H9 (cell line): Measurements from ENCODE around the gene ENPP6. TPM values are rescaled to one million over a fixed set of nuclear protein-coding genes. Genes with fewer than 3 reads are reported as not detected.

Source experiments
- DNase-seq: peaks from one replicate; pipeline ENCODE4 v3.0.0-alpha.2; 2017
- H2AFZ ChIP-seq: one replicate; pipeline ENCODE4 v1.6.1; 2013; ENCODE audit warnings: mild to moderate bottlenecking, low read length, control low read depth, moderate library complexity
- H2AK5ac ChIP-seq: 2 replicates; pipeline ENCODE4 v1.6.1; 2013; ENCODE audit warnings: low read length, control low read depth, mixed read lengths; ENCODE audit not compliant: insufficient read length
- H2BK120ac ChIP-seq: one replicate; pipeline ENCODE4 v1.6.1; 2013; ENCODE audit warnings: low read depth, mild to moderate bottlenecking, low read length, control low read depth, inconsistent platforms; ENCODE audit not compliant: poor library complexity, severe bottlenecking
- H2BK12ac ChIP-seq: 2 replicates; pipeline ENCODE4 v1.6.1; 2013; ENCODE audit warnings: low read length, control low read depth, mixed read lengths, low read depth; ENCODE audit not compliant: insufficient read length
- H2BK15ac ChIP-seq: 2 replicates; pipeline ENCODE4 v1.6.1; 2013; ENCODE audit warnings: low read depth, low read length, control low read depth
- H2BK20ac ChIP-seq: one replicate; pipeline ENCODE4 v1.6.1; 2013; ENCODE audit warnings: low read depth, mild to moderate bottlenecking, low read length, control low read depth, inconsistent platforms; ENCODE audit not compliant: poor library complexity, severe bottlenecking
- H2BK5ac ChIP-seq: 2 replicates; pipeline ENCODE4 v1.6.1; 2013; ENCODE audit warnings: low read length, control low read depth, mixed read lengths; ENCODE audit not compliant: insufficient read length
- H3K14ac ChIP-seq: 2 replicates; pipeline ENCODE4 v1.6.1; 2013; ENCODE audit warnings: low read length, control low read depth; ENCODE audit not compliant: insufficient read depth
- H3K18ac ChIP-seq: 2 replicates; pipeline ENCODE4 v1.6.1; 2013; ENCODE audit warnings: low read depth, mild to moderate bottlenecking, mixed read lengths, low read length, control low read depth; ENCODE audit not compliant: insufficient read length
- H3K23ac ChIP-seq: 2 replicates; pipeline ENCODE4 v1.6.1; 2013; ENCODE audit warnings: low read length, control low read depth, mixed read lengths, low read depth; ENCODE audit not compliant: insufficient read length
- H3K23me2 ChIP-seq: 2 replicates; pipeline ENCODE4 v1.6.1; 2013; ENCODE audit warnings: low read depth, mild to moderate bottlenecking, mixed read lengths, low read length, control low read depth; ENCODE audit not compliant: insufficient read length, poor library complexity, severe bottlenecking
- H3K27ac ChIP-seq: 2 replicates; pipeline ENCODE4 v1.5.1; 2013; ENCODE audit warnings: low read length, control low read depth, mixed read lengths, low read depth; ENCODE audit not compliant: insufficient read length
- H3K27me3 ChIP-seq: 2 replicates; pipeline ENCODE4 v1.6.1; 2013; ENCODE audit warnings: low read length, control low read depth, inconsistent platforms; ENCODE audit not compliant: insufficient read depth
- H3K4ac ChIP-seq: 2 replicates; pipeline ENCODE4 v1.6.1; 2013; ENCODE audit warnings: low read depth, mild to moderate bottlenecking, control low read depth, inconsistent platforms, low read length, moderate library complexity
- H3K4me1 ChIP-seq: 2 replicates; pipeline ENCODE4 v1.6.1; 2013; ENCODE audit warnings: low read length, control low read depth, inconsistent platforms; ENCODE audit not compliant: insufficient read depth
- H3K4me2 ChIP-seq: 2 replicates; pipeline ENCODE4 v1.6.1; 2013; ENCODE audit warnings: low read length, control low read depth, mixed read lengths; ENCODE audit not compliant: insufficient read length, insufficient read depth
- H3K56ac ChIP-seq: 2 replicates; pipeline ENCODE4 v1.6.1; 2013; ENCODE audit warnings: low read depth, mild to moderate bottlenecking, mixed read lengths, low read length, control low read depth; ENCODE audit not compliant: insufficient read length
- H3K79me1 ChIP-seq: 2 replicates; pipeline ENCODE4 v1.6.1; 2013; ENCODE audit warnings: low read depth, mild to moderate bottlenecking, moderate library complexity, low read length, control low read depth, inconsistent platforms; ENCODE audit not compliant: insufficient read depth, poor library complexity, severe bottlenecking
- H3K79me2 ChIP-seq: 2 replicates; pipeline ENCODE4 v1.6.1; 2013; ENCODE audit warnings: low read length, control low read depth, inconsistent platforms; ENCODE audit not compliant: insufficient read depth
- H3K9ac ChIP-seq: 2 replicates; pipeline ENCODE4 v1.6.1; 2013; ENCODE audit warnings: low read length, control low read depth, mixed read lengths; ENCODE audit not compliant: insufficient read length; ENCODE audit errors: extremely low read depth
- H3K9me3 ChIP-seq: one replicate; pipeline ENCODE4 v1.6.1; 2013; ENCODE audit warnings: low read depth, low read length, inconsistent platforms; ENCODE audit not compliant: control insufficient read depth
- H3T11ph ChIP-seq: one replicate; pipeline ENCODE4 v1.6.1; 2013; ENCODE audit warnings: mild to moderate bottlenecking, low read length, control low read depth, inconsistent platforms
- H4K20me1 ChIP-seq: one replicate; pipeline ENCODE4 v1.6.1; 2013; ENCODE audit not compliant: control insufficient read depth, insufficient read length, insufficient read depth
- H4K5ac ChIP-seq: 2 replicates; pipeline ENCODE4 v1.6.1; 2013; ENCODE audit warnings: low read depth, mild to moderate bottlenecking, mixed read lengths, low read length, control low read depth; ENCODE audit not compliant: insufficient read length
- H4K8ac ChIP-seq: replicated peaks from 2 replicates; pipeline ENCODE4 v1.6.1; 2013; ENCODE audit warnings: low read length, control low read depth, mixed read lengths, low read depth; ENCODE audit not compliant: insufficient read length
- H4K91ac ChIP-seq: 2 replicates; pipeline ENCODE4 v1.6.1; 2013; ENCODE audit warnings: low read depth, mild to moderate bottlenecking, moderate library complexity, mixed read lengths, low read length, control low read depth; ENCODE audit not compliant: insufficient read length
- H3K27ac Mint-ChIP-seq, 3 experiments: 2 replicates in 2 of 3; 3 replicates in 1 of 3; pipeline ENCODE4 v1.8.0; 2020 to 2021; ENCODE audit warnings: mixed read lengths in 3 of 3, mild to moderate bottlenecking in 1 of 3, moderate library complexity in 1 of 3
- H3K27me3 Mint-ChIP-seq: 2 replicates; pipeline ENCODE4 v1.8.0; 2021; ENCODE audit warnings: low read depth, mild to moderate bottlenecking, moderate library complexity, mixed read lengths
- H3K36me3 Mint-ChIP-seq, 3 experiments: 2 replicates in 2 of 3; 3 replicates in 1 of 3; pipeline ENCODE4 v1.8.0; 2020 to 2021; ENCODE audit warnings: low read depth in 3 of 3, mixed read lengths in 3 of 3; ENCODE audit not compliant: insufficient read depth in 1 of 3
- H3K4me1 Mint-ChIP-seq, 2 experiments: 2 replicates each; pipeline ENCODE4 v1.8.0; 2020; ENCODE audit warnings: mixed read lengths in 2 of 2
- H3K4me3 Mint-ChIP-seq, 2 experiments: 2 replicates in 1 of 2; 3 replicates in 1 of 2; pipeline ENCODE4 v1.8.0; 2020 to 2021; ENCODE audit warnings: mild to moderate bottlenecking in 2 of 2, mixed read lengths in 2 of 2, moderate library complexity in 1 of 2
- H3K9me3 Mint-ChIP-seq, 2 experiments: 2 replicates in 1 of 2; 3 replicates in 1 of 2; pipeline ENCODE4 v1.8.0; 2020; ENCODE audit warnings: mild to moderate bottlenecking in 2 of 2, mixed read lengths in 2 of 2, moderate library complexity in 1 of 2
- WGBS: extraction: QIAGEN DNeasy Blood & Tissue Kit; methylation state at CpG from one replicate; pipeline ENCODE4 v1.1.7; 2013; ENCODE audit warnings: missing lambda C conversion rate, low lambda C conversion rate, mixed read lengths; ENCODE audit not compliant: insufficient read length; ENCODE audit errors: extremely low coverage; 5-methylcytosine and 5-hydroxymethylcytosine counted together
- total RNA-seq: library from RNA; stranded (reverse); gene quantifications from 2 replicates; pipeline ENCODE4 v1.2.1, GENCODE V29; 2021
- TF ChIP-seq, protein P1 (sequence below): fragments of 200-600 bp; sonication (generic); conservative IDR thresholded peaks from 3 replicates; pipeline ENCODE4 v1.8.0; 2021; ENCODE audit warnings: antibody characterized with exemption, mild to moderate bottlenecking

The ENPP6 gene
- total RNA-seq, 1 experiment from 2014 or later = not detected

DNA sequence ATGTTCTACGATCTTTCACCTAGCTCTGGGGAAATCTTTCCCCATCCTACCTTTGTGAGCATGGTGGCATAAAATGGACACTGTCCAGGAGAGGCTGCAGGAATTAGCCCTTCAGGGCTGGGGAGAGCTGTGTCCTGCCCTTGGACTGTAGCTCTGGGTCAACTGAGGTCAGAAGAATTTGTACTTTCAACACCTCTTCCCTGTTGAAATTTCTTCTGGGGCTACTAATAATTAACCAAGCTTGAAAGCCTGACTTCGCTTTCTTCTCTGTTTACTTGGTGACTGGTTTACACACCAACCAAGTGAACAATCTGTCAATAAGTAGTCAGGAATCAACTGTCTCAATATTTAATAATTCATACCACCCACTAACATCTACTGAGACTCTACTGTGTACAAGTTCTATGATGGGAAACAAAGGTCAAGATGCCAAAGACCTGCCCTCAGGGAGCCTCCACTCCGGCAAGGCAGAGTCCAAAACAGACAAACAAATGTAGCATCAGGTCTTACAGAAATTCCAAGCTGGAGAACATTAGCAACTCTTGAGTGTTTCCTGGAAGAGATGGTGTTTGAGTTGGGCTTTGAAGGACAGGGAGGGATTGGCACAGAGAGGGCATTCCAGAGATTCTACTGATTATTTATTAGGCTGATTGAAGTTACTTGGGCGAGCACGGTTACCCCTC lies 113.1 kb downstream of the ENPP6 start:
- no peaks in the 10 kb centered on the region for H3K9me3 ChIP-seq
- no peak overlapping the region for H2AFZ ChIP-seq
- no CpG with 5 or more reads among the region's 5 CpGs for WGBS
- no peak overlapping the region for H3T11ph ChIP-seq
- H3K56ac ChIP-seq = no peak overlapping the region
- Mint-ChIP-seq H3K4me3 (no peak overlapping the region), H3K27ac (no peak overlapping the region), H3K4me1 (peaks cover 22% of the 10 kb centered on the region in 2 experiments), H3K36me3 (0 out of 7 replicates have a peak, but pooled peaks cover 0 to 4% (median 0%) of the 10 kb centered on the region in 3 experiments), H3K9me3 (peaks cover 0 to 1% of the 10 kb centered on the region in 2 experiments; a peak in 1 of 5 replicates), H3K27me3 (peaks cover 4% of the 10 kb centered on the region)
- no peak for DNase-seq
- no peaks in the 10 kb centered on the region for H3K79me1 ChIP-seq
- no peak overlapping the region for H2AK5ac ChIP-seq
- H3K23ac ChIP-seq = no peak overlapping the region
- no peaks in the 10 kb centered on the region for H3K4me1 ChIP-seq
- H2BK15ac ChIP-seq = no peak overlapping the region
- no peak overlapping the region for H2BK12ac ChIP-seq
- TF ChIP-seq, protein P1, sequence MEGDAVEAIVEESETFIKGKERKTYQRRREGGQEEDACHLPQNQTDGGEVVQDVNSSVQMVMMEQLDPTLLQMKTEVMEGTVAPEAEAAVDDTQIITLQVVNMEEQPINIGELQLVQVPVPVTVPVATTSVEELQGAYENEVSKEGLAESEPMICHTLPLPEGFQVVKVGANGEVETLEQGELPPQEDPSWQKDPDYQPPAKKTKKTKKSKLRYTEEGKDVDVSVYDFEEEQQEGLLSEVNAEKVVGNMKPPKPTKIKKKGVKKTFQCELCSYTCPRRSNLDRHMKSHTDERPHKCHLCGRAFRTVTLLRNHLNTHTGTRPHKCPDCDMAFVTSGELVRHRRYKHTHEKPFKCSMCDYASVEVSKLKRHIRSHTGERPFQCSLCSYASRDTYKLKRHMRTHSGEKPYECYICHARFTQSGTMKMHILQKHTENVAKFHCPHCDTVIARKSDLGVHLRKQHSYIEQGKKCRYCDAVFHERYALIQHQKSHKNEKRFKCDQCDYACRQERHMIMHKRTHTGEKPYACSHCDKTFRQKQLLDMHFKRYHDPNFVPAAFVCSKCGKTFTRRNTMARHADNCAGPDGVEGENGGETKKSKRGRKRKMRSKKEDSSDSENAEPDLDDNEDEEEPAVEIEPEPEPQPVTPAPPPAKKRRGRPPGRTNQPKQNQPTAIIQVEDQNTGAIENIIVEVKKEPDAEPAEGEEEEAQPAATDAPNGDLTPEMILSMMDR = no peak
- no peak overlapping the region for H4K8ac ChIP-seq
- no peak overlapping the region for H3K18ac ChIP-seq
- H2BK120ac ChIP-seq = no peak overlapping the region
- H3K23me2 ChIP-seq = no peaks in the 10 kb centered on the region
- H3K79me2 ChIP-seq = no peaks in the 10 kb centered on the region
- H4K20me1 ChIP-seq = no peaks in the 10 kb centered on the region
- H3K4ac ChIP-seq = no peak overlapping the region
- no peaks in the 10 kb centered on the region for H3K27me3 ChIP-seq
- H2BK20ac ChIP-seq = no peak overlapping the region
- H3K9ac ChIP-seq = no peak overlapping the region
- no peak overlapping the region for H4K91ac ChIP-seq
- no peak overlapping the region for H4K5ac ChIP-seq
- no peak overlapping the region for H3K14ac ChIP-seq
- H3K27ac ChIP-seq = no peak overlapping the region
- no peak overlapping the region for H2BK5ac ChIP-seq
- no peak overlapping the region for H3K4me2 ChIP-seq
